OCI-LY7 (cell line): ENCODE results near the gene APBA1.

Source experiments
- EZH2phosphoT487 ChIP-seq: fragments of 200-600 bp; sonication (generic); IDR thresholded peaks from 2 replicates; pipeline ENCODE4 v1.6.1; 2018; ENCODE audit warnings: low read depth, borderline replicate concordance, mild to moderate bottlenecking, mixed run types, antibody characterized with exemption, low read length, moderate library complexity, mixed read lengths
- TF ChIP-seq, protein P1 (sequence below): fragments of 200-600 bp; sonication (generic); conservative IDR thresholded peaks from 2 replicates; pipeline ENCODE4 v1.5.1; 2014; ENCODE audit warnings: mild to moderate bottlenecking, antibody characterized with exemption, low read length, moderate library complexity, mixed read lengths

DNA sequence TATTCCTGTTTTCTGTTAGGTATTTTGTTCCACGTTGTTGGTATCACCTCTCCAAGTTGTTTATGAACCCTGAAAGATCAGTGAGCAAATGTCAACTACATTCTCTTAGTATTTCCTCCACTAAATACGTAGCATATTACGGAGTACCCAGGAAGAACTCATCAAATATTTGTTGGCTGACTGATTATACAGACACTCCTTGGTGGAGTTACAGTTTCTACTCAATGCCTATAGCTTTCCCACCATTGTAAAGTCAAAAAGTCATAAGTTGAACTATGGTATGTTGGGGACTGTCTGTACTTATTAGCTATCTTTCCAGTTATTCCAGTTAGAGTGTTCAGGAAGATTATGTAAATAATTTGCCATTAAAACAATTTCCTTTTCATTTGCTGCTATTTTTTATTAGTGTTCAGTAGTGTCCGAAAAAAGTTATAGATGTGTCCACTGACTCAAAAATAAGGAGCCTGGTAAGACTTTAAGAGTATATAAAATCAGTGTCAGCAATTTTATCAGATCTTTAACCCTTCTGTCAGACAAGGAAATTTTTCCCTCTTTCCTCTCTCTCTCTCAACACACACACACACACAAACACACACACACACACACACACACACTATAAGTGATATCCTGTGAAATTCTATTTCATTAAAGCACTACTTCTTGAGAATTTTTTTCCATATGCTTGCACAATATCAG, 6.8 kb upstream of the APBA1 start:
- TF ChIP-seq, protein P1, sequence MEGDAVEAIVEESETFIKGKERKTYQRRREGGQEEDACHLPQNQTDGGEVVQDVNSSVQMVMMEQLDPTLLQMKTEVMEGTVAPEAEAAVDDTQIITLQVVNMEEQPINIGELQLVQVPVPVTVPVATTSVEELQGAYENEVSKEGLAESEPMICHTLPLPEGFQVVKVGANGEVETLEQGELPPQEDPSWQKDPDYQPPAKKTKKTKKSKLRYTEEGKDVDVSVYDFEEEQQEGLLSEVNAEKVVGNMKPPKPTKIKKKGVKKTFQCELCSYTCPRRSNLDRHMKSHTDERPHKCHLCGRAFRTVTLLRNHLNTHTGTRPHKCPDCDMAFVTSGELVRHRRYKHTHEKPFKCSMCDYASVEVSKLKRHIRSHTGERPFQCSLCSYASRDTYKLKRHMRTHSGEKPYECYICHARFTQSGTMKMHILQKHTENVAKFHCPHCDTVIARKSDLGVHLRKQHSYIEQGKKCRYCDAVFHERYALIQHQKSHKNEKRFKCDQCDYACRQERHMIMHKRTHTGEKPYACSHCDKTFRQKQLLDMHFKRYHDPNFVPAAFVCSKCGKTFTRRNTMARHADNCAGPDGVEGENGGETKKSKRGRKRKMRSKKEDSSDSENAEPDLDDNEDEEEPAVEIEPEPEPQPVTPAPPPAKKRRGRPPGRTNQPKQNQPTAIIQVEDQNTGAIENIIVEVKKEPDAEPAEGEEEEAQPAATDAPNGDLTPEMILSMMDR = no peak
- TF ChIP-seq EZH2phosphoT487 = no peak
